LNCAP (cell line): ENCODE measurements around the gene NLE1.

Source experiments
- TF ChIP-seq, protein P1 (sequence below): fragments of 450-650 bp; IDR thresholded peaks from 2 replicates; pipeline ENCODE4 v1.5.1; 2017; ENCODE audit warnings: mild to moderate bottlenecking

NLE1 gene

GRCh38 chr17:35086164-35086563, 55.9 kb downstream of the NLE1 start:
- TF ChIP-seq, protein P1, sequence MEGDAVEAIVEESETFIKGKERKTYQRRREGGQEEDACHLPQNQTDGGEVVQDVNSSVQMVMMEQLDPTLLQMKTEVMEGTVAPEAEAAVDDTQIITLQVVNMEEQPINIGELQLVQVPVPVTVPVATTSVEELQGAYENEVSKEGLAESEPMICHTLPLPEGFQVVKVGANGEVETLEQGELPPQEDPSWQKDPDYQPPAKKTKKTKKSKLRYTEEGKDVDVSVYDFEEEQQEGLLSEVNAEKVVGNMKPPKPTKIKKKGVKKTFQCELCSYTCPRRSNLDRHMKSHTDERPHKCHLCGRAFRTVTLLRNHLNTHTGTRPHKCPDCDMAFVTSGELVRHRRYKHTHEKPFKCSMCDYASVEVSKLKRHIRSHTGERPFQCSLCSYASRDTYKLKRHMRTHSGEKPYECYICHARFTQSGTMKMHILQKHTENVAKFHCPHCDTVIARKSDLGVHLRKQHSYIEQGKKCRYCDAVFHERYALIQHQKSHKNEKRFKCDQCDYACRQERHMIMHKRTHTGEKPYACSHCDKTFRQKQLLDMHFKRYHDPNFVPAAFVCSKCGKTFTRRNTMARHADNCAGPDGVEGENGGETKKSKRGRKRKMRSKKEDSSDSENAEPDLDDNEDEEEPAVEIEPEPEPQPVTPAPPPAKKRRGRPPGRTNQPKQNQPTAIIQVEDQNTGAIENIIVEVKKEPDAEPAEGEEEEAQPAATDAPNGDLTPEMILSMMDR: no peak

GRCh38 chr17:35084987-35085386, 57.1 kb downstream of the NLE1 start:
- TF ChIP-seq, protein P1: no peak

- TF ChIP-seq, protein P1: no peak
These were observed 59.0 kb downstream of the NLE1 start for GRCh38 chr17:35083071-35083470.

GRCh38 chr17:35082073-35082657, 59.9 kb downstream of the NLE1 start:
- TF ChIP-seq, protein P1: no peak

GRCh38 chr17:35081638-35082037, 60.5 kb downstream of the NLE1 start:
- TF ChIP-seq, protein P1: no peak

- TF ChIP-seq, protein P1: no peak
These were observed 61.6 kb downstream of the NLE1 start for GRCh38 chr17:35080536-35080935.

DNA sequence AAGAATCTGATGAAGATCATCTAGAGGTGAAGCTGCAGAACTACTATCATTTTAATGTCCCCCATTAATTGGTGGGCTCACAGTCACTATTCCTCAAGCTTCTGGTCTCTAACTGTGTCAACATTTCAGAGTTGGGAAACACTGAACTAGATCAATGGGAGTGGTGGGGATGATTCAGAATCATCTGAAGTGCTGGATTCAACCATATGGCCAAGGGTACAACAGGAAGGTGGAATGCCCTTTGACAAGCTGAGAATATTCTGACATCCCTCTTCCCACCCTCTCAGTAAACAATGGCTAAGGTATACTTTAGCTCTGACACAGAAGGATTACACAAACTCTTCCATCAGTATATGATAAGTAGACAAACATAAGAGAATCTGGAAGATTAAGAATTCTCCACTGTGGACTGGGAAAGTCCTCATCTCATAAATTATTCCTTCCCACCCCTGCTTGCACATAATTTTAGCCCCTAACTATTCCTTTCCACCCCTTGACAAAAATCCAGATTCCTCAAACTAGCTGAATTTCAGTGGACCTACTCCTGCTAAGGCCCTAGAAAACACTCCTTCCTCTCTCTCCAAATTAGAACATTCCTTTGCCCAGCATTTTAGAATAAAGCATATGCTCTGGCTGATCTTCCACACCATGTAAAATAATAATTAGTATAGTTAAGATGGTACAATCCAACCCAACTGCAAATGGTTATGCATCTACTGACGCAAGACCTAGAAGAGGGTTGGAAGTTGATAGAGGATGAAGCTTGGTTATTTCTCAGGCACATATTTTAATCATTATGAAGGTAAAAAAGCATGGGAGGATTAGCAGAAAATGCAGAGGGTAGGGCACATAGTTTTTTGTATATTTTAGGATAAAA, 62.3 kb downstream of the NLE1 start:
- TF ChIP-seq, protein P1: no peak
